KBM-7 (cell line): Measurements from ENCODE around the gene ZNF169.
"Not testable (repeated sequence)": the region's sequence is repeated elsewhere in the genome, so short reads cannot be mapped to it uniquely, and the experiment has no call there.

Source experiments
- DNase-seq: peaks from one replicate; pipeline ENCODE4 v3.0.0-alpha.2; 2015
- in situ Hi-C: fragments of 300-500 bp; cut with MboI; formaldehyde crosslinking; loops from 2 replicates; pipeline ENCODE4 v1.14.3; 2020; ENCODE audit warnings: low sequenced_read_pairs, low pct_unique_long_range_greater_than_20kb, mixed read lengths

ZNF169 gene

GRCh38 chr9:94336445-94336844, 77.3 kb downstream of the ZNF169 start:
- in situ Hi-C loops, DNase-seq: not testable (repeated sequence)

GRCh38 chr9:94338723-94339122, 79.6 kb downstream of the ZNF169 start:
- in situ Hi-C loops, DNase-seq: not testable (repeated sequence)

GRCh38 chr9:94339657-94340056, 80.6 kb downstream of the ZNF169 start:
- in situ Hi-C loops, DNase-seq: not testable (repeated sequence)

GRCh38 chr9:94340750-94341149, 81.7 kb downstream of the ZNF169 start:
- in situ Hi-C loops, DNase-seq: not testable (repeated sequence)

GRCh38 chr9:94341703-94342102, 82.6 kb downstream of the ZNF169 start:
- DNase-seq, in situ Hi-C loops: not testable (repeated sequence)

- DNase-seq, in situ Hi-C loops: not testable (repeated sequence)
Measured at GRCh38 chr9:94347451-94347850, 88.4 kb downstream of the ZNF169 start.

- in situ Hi-C loops, DNase-seq: not testable (repeated sequence)
Measured at GRCh38 chr9:94348754-94349153, 89.7 kb downstream of the ZNF169 start.
